ENCODE results near the gene OR2Z1. TPM values are rescaled to one million over a fixed set of nuclear protein-coding genes. Genes with fewer than 3 reads are reported as not detected.

OR2Z1 gene
- not detected in 2 replicates for total RNA-seq

GRCh38 chr19:8721334-8721733, at the start of gene OR2Z1:
OR2Z1 (plus strand) TSS chr19:8721634; CDS start chr19:8731029, 9,395 bp downstream.

GRCh38 chr19:8698433-8699063, 22.9 kb upstream of the OR2Z1 start, which contains the start of gene ACTL9:
ACTL9 (minus strand) TSS chr19:8698795; CDS start chr19:8698701, 94 bp downstream.

Other genes with a start within 250 kb of the OR2Z1 start
- not detected in 2 replicates for gene PRAM1, start 219.0 kb upstream of the OR2Z1 start, total RNA-seq
- 2.8 and 4.4 TPM in 2 replicates for gene ZNF414, start 207.5 kb upstream of the OR2Z1 start, total RNA-seq
- gene MYO1F, start 144.2 kb upstream of the OR2Z1 start, total RNA-seq, result 0.14 and 0.37 TPM in 2 replicates
- 6.3 and 10.2 TPM in 2 replicates for gene ADAMTS10, start 110.9 kb upstream of the OR2Z1 start, total RNA-seq
- gene NFILZ, start 91.0 kb upstream of the OR2Z1 start, total RNA-seq, result not detected in 2 replicates
- not detected in 2 replicates for gene ACTL9, start 22.8 kb upstream of the OR2Z1 start, total RNA-seq
- 18.6 and 21.8 TPM in 2 replicates for gene ZNF558, start 110.7 kb downstream of the OR2Z1 start, total RNA-seq
- not detected in 2 replicates for gene MBD3L1, start 110.7 kb downstream of the OR2Z1 start, total RNA-seq

All from smooth muscle cell of bladder (primary cell).